Measurements from ENCODE around the gene SLAMF7. TPM values are rescaled to one million over a fixed set of nuclear protein-coding genes. Genes with fewer than 3 reads are reported as not detected.
A peak's percentile ranks its signal among the peaks of the same experiment; 100 is the strongest.

Gene SLAMF7
- total RNA-seq, 1 experiment from 2014 or later: 3.6 TPM

DNA sequence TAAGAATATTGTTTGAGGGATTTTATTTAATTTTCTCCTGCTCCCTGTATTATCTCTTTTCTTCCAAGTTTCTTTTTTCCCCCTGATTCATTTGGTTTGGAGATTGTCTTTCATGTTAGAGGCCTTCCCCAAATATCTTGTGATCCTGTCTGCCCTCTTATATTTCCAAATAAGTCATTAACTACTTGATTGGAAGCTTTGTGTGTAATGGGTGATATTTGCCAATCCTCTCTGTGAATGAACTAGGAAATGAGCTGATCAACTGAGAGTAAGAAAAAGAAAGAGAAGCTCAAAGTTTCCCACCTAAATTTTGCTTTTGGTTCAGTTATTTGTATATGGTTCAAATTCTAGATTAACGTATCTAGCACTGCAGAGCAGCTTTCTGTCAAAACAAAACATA, 33.3 kb downstream of the SLAMF7 start:
- no peak overlapping the region for H3K27ac ChIP-seq
- H3K4me2 ChIP-seq: no peak overlapping the region
- no peaks in the 10 kb centered on the region for H3K79me2 ChIP-seq (ENCODE audit: low read depth)
- no peaks in the 10 kb centered on the region for H3K36me3 ChIP-seq (ENCODE audit: low read depth)
- H3K9me2 ChIP-seq (ENCODE audit: insufficient read depth): no peaks in the 10 kb centered on the region; the same call in 1 of the 2 replicates
- TF ChIP-seq, protein P1, sequence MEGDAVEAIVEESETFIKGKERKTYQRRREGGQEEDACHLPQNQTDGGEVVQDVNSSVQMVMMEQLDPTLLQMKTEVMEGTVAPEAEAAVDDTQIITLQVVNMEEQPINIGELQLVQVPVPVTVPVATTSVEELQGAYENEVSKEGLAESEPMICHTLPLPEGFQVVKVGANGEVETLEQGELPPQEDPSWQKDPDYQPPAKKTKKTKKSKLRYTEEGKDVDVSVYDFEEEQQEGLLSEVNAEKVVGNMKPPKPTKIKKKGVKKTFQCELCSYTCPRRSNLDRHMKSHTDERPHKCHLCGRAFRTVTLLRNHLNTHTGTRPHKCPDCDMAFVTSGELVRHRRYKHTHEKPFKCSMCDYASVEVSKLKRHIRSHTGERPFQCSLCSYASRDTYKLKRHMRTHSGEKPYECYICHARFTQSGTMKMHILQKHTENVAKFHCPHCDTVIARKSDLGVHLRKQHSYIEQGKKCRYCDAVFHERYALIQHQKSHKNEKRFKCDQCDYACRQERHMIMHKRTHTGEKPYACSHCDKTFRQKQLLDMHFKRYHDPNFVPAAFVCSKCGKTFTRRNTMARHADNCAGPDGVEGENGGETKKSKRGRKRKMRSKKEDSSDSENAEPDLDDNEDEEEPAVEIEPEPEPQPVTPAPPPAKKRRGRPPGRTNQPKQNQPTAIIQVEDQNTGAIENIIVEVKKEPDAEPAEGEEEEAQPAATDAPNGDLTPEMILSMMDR (conservative IDR thresholded peaks at IDR 0.05): no peak
- TF ChIP-seq EZH2 (IDR thresholded peaks at IDR 0.05; ENCODE audit: low read depth): no peak
- DNase-seq: no peak
- peaks cover 13% of the 10 kb centered on the region for H3K4me1 ChIP-seq (replicated peaks; ENCODE audit: insufficient read depth)
- ChIA-PET POLR2A (ENCODE audit: unreplicated experiment) (no interaction called here), CTCF (no interaction called here)
- H4K20me1 ChIP-seq (ENCODE audit: insufficient read depth): no peaks in the 10 kb centered on the region
- H2AFZ ChIP-seq: no peak overlapping the region
- no peak overlapping the region for H3K4me3 ChIP-seq
- H3F3A ChIP-seq (ENCODE audit: insufficient read depth, low read depth): no peaks in the 10 kb centered on the region
- BruUV-seq (replicated peaks): no TSS peak
- H3K27me3 ChIP-seq (ENCODE audit: insufficient read depth, low read depth): no peaks in the 10 kb centered on the region
- intact Hi-C loops (cut with micrococcal nuclease; ENCODE audit: unreplicated experiment): no loop called here
- no peaks in the 10 kb centered on the region for H3K9me3 ChIP-seq (ENCODE audit: insufficient read depth, low read depth)

DNA sequence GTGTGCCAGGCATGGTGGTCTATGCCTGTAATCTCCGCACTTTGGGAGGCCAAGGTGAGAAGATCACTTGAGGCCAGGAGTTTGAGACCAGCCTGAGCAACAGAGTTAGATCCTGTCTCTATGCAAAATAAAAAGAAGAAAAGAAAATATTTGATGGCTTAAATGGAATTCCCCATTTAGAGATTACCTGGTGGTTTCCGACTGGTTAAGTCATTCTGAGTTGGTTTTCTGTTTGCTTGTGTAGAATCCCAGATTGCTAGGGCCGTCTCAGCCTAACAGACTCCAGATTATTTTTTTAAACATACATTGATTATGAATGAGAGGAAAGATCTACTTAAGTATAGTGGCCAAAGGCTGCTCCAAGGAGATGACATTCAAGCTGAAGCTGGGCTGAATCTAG, 34.0 kb downstream of the SLAMF7 start:
- no peak overlapping the region for H3K4me2 ChIP-seq
- no peaks in the 10 kb centered on the region for H3K9me3 ChIP-seq (ENCODE audit: insufficient read depth, low read depth)
- no peak overlapping the region for H3K27ac ChIP-seq
- no peaks in the 10 kb centered on the region for H3K79me2 ChIP-seq (ENCODE audit: low read depth)
- H3K4me1 ChIP-seq (replicated peaks; ENCODE audit: insufficient read depth): peaks cover 13% of the 10 kb centered on the region
- no peak overlapping the region for H2AFZ ChIP-seq
- H3K27me3 ChIP-seq (ENCODE audit: insufficient read depth, low read depth): no peaks in the 10 kb centered on the region
- H3K36me3 ChIP-seq (ENCODE audit: low read depth): no peaks in the 10 kb centered on the region
- CTCF ChIA-PET: no interaction called here
- DNase-seq: no peak
- H3F3A ChIP-seq (ENCODE audit: insufficient read depth, low read depth): no peaks in the 10 kb centered on the region
- H3K4me3 ChIP-seq: no peak overlapping the region
- H3K9me2 ChIP-seq (ENCODE audit: insufficient read depth): no peaks in the 10 kb centered on the region; the same call in 1 of the 2 replicates
- TF ChIP-seq, protein P1 (conservative IDR thresholded peaks at IDR 0.05): no peak
- TF ChIP-seq EZH2 (IDR thresholded peaks at IDR 0.05; ENCODE audit: low read depth): no peak
- no peaks in the 10 kb centered on the region for H4K20me1 ChIP-seq (ENCODE audit: insufficient read depth)
- POLR2A ChIA-PET (ENCODE audit: unreplicated experiment): no interaction called here
- intact Hi-C loops (cut with micrococcal nuclease; ENCODE audit: unreplicated experiment): no loop called here
- BruUV-seq (replicated peaks): no TSS peak

DNA sequence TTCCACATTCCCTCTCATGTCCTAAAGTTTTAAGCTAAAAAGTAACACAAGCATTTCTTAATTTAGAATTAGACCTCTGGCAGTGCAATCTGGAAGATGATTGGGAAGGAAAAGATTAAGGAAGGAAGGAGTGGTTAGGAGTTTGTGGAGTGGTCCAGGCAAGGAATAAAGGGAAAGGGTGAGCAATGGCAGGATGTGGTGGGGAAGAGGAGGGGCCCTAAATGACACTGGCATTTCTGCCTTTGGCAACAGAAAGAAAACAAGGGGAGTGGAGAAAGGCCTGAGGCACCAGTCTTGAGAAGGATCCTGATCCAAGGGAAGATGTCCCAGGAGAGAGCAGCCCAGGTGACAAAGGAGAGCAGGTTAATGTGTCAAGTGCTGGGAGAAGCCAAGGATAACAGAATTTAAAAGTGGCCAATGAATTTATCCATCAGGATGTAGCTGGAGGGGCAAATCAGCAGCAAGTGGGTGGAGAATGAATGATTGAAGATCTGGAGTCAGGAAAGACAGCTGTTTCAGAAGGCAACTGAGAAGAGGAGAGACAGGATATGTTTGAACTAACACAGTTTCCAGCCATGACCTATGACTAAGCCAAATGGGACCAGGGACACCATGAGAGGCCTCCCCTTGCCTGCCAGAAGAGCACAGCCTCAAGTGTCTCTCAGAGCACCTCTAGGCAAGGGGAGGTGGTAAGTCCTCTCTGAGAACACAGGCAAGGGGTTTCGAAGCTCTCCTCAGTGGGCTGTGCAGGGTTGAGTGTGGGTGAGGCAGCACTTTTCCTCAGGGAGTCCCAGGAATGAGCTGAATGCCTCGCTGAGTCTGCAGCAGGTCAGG, 36.1 kb downstream of the SLAMF7 start:
- ChIA-PET POLR2A (ENCODE audit: unreplicated experiment) (interaction anchor here (0.6 kb wide), 1 partner anchor 44 kb away, joined by 6 read pairs; no protein-coding TSS in a partner anchor), CTCF (no interaction called here)
- Histone ChIP-seq H3K36me3 (ENCODE audit: low read depth) (no peaks in the 10 kb centered on the region), H3K4me1 (replicated peaks; ENCODE audit: insufficient read depth) (peaks cover 14% of the 10 kb centered on the region), H4K20me1 (ENCODE audit: insufficient read depth) (no peaks in the 10 kb centered on the region), H3K27me3 (ENCODE audit: insufficient read depth, low read depth) (no peaks in the 10 kb centered on the region), H3K9me2 (ENCODE audit: insufficient read depth) (no peaks in the 10 kb centered on the region; the same call in 1 of the 2 replicates), H3K27ac (no peak overlapping the region), H3F3A (ENCODE audit: insufficient read depth, low read depth) (no peaks in the 10 kb centered on the region), H3K4me2 (0 out of 2 replicates have a peak overlapping the region, but pooled peaks have one; percentile 16), H3K4me3 (no peak overlapping the region), H3K79me2 (ENCODE audit: low read depth) (no peaks in the 10 kb centered on the region), H2AFZ (no peak overlapping the region), H3K9me3 (ENCODE audit: insufficient read depth, low read depth) (no peaks in the 10 kb centered on the region)
- no peak for TF ChIP-seq EZH2 (IDR thresholded peaks at IDR 0.05; ENCODE audit: low read depth)
- TF ChIP-seq, protein P1 (conservative IDR thresholded peaks at IDR 0.05): no peak
- BruUV-seq (replicated peaks): no TSS peak
- intact Hi-C loops (cut with micrococcal nuclease; ENCODE audit: unreplicated experiment): loop anchor here (5.0 kb wide), 1 partner anchor 177 kb away; the partner anchor contains the start of gene ITLN2
- DNase-seq: no peak

All from PC-9 (cell line).